ACHN (cell line): ENCODE measurements around the gene TUBA8.
"Not testable (repeated sequence)": the region's sequence is repeated elsewhere in the genome, so short reads cannot be mapped to it uniquely, and the experiment has no call there.

ENCODE experiments used
- DNase-seq: peaks from one replicate; pipeline ENCODE4 v3.0.0-alpha.2; 2015
- in situ Hi-C: cut with HindIII; loops from 2 replicates; pipeline ENCODE4 v1.10.0; 2017; ENCODE audit warnings: low sequenced_read_pairs, low pct_ligation_motif_present, low pct_unique_long_range_greater_than_20kb

Gene TUBA8

GRCh38 chr22:18118345-18118915 lies 7.8 kb downstream of the TUBA8 start:
- DNase-seq, result no peak
- in situ Hi-C loops, result no loop called here

- no peak for DNase-seq
- in situ Hi-C loops, result no loop called here
Measured at GRCh38 chr22:18119409-18120110, 9.0 kb downstream of the TUBA8 start.

GRCh38 chr22:18120857-18121256 lies 10.2 kb downstream of the TUBA8 start:
- no peak for DNase-seq
- in situ Hi-C loops, result no loop called here

- DNase-seq, result no peak
- in situ Hi-C loops, result no loop called here
Measured at GRCh38 chr22:18121506-18121905, 10.9 kb downstream of the TUBA8 start.

- DNase-seq, result no peak
- in situ Hi-C loops, result no loop called here
Measured at GRCh38 chr22:18121954-18122554, 11.4 kb downstream of the TUBA8 start.

GRCh38 chr22:18123476-18124025 lies 12.9 kb downstream of the TUBA8 start:
- in situ Hi-C loops, DNase-seq: not testable (repeated sequence)

GRCh38 chr22:18126606-18127005 lies 16.0 kb downstream of the TUBA8 start:
- in situ Hi-C loops, result no loop called here
- no peak for DNase-seq

GRCh38 chr22:18130018-18130417 lies 19.4 kb downstream of the TUBA8 start:
- no peak for DNase-seq
- in situ Hi-C loops, result no loop called here

- in situ Hi-C loops, result no loop called here
- DNase-seq, result no peak
Measured at GRCh38 chr22:18130699-18131429, 20.3 kb downstream of the TUBA8 start.

- DNase-seq, result no peak
- in situ Hi-C loops, result no loop called here
Measured at GRCh38 chr22:18133452-18133851, 22.8 kb downstream of the TUBA8 start.

- no peak for DNase-seq
- in situ Hi-C loops, result no loop called here
Measured at GRCh38 chr22:18136563-18137320, 26.1 kb downstream of the TUBA8 start.

- DNase-seq, in situ Hi-C loops: not testable (repeated sequence)
Measured at GRCh38 chr22:18141004-18141403, 30.4 kb downstream of the TUBA8 start.

- in situ Hi-C loops, result no loop called here
- no peak for DNase-seq
Measured at GRCh38 chr22:18144105-18144504, 33.5 kb downstream of the TUBA8 start.

- in situ Hi-C loops, result no loop called here
Measured at GRCh38 chr22:18145676-18146388, 35.2 kb downstream of the TUBA8 start.

GRCh38 chr22:18146389-18146753 lies 35.8 kb downstream of the TUBA8 start:
- DNase-seq, result no peak
- in situ Hi-C loops, result no loop called here

More at GRCh38 chr22:18145676-18146388, 35.2 kb downstream of the TUBA8 start:
- no peak for DNase-seq

- in situ Hi-C loops, result no loop called here
Measured at GRCh38 chr22:18147791-18148190, 37.2 kb downstream of the TUBA8 start.

GRCh38 chr22:18148293-18148965 lies 37.8 kb downstream of the TUBA8 start:
- in situ Hi-C loops, result no loop called here
- DNase-seq, result no peak

More at GRCh38 chr22:18147791-18148190, 37.2 kb downstream of the TUBA8 start:
- DNase-seq, result no peak
